OCI-LY7 (cell line): ENCODE measurements around the gene STEAP3. TPM values are rescaled to one million over a fixed set of nuclear protein-coding genes. Genes with fewer than 3 reads are reported as not detected.

ENCODE experiments used
- BruUV-seq: library from RNA; stranded (reverse); fragments of 400-500 nt; replicated peaks from 2 replicates; lab custom pipeline; 2021; lab: Mats Ljungman, UMichigan
- CTCF ChIA-PET: fragments of 300-600 bp; sonication (Branson Sonifier 250); formaldehyde crosslinking; loops from one replicate; lab custom pipeline; 2022; ENCODE audit warnings: antibody characterized with exemption; ENCODE audit not compliant: unreplicated experiment; lab: Charles Lee
- POLR2A ChIA-PET: fragments of 300-600 bp; sonication (Branson Sonifier 250); formaldehyde crosslinking; loops from one replicate; lab custom pipeline; 2022; ENCODE audit warnings: antibody characterized with exemption; lab: Charles Lee
- DNase-seq: peaks from one replicate; pipeline ENCODE4 v3.0.0-alpha.2; 2015; ENCODE audit warnings: low spot score
- H2AFZ ChIP-seq: fragments of 200-600 bp; sonication (generic), shearing (Covaris generic); 2 replicates; pipeline ENCODE4 v1.6.1; 2014; ENCODE audit warnings: mild to moderate bottlenecking, antibody characterized with exemption, low read length, moderate library complexity
- H3K27ac ChIP-seq: fragments of 200-600 bp; sonication (generic); 2 replicates; pipeline ENCODE4 v1.5.1; 2014; ENCODE audit warnings: mixed run types, low read depth, mild to moderate bottlenecking, moderate library complexity, low read length, inconsistent platforms; ENCODE audit not compliant: poor library complexity, severe bottlenecking
- H3K36me3 ChIP-seq: fragments of 200-600 bp; sonication (generic); 2 replicates; pipeline ENCODE4 v1.6.1; 2014; ENCODE audit warnings: mild to moderate bottlenecking, antibody characterized with exemption, low read length, moderate library complexity, mixed read lengths; ENCODE audit not compliant: insufficient read depth
- H3K4me1 ChIP-seq: fragments of 200-600 bp; sonication (generic); 2 replicates; pipeline ENCODE4 v1.5.1; 2014; ENCODE audit warnings: mild to moderate bottlenecking, low read length; ENCODE audit not compliant: insufficient read depth, poor library complexity, severe bottlenecking
- H3K4me2 ChIP-seq: fragments of 200-600 bp; sonication (generic); 2 replicates; pipeline ENCODE4 v1.6.1; 2014; ENCODE audit warnings: mild to moderate bottlenecking, low read length
- H3K4me3 ChIP-seq: fragments of 200-600 bp; sonication (generic); 2 replicates; pipeline ENCODE4 v1.5.1; 2014; ENCODE audit warnings: mild to moderate bottlenecking, low read depth, low read length; ENCODE audit not compliant: poor library complexity, severe bottlenecking
- H3K79me2 ChIP-seq: fragments of 200-600 bp; sonication (generic); 2 replicates; pipeline ENCODE4 v1.6.1; 2016; ENCODE audit warnings: low read depth, mild to moderate bottlenecking, low read length, moderate library complexity, mixed read lengths; ENCODE audit not compliant: insufficient read depth
- H3K9me2 ChIP-seq: fragments of 200-600 bp; sonication (generic); 2 replicates; pipeline ENCODE4 v1.6.1; 2016; ENCODE audit warnings: mild to moderate bottlenecking, low read length, mixed read lengths; ENCODE audit not compliant: insufficient read depth
- H3K9me3 ChIP-seq: fragments of 200-600 bp; sonication (generic); 2 replicates; pipeline ENCODE4 v1.6.1; 2014; ENCODE audit warnings: mild to moderate bottlenecking, mixed run types, low read length, mixed read lengths
- H4K20me1 ChIP-seq: fragments of 200-600 bp; sonication (generic); 2 replicates; pipeline ENCODE4 v1.6.1; 2014; ENCODE audit warnings: mild to moderate bottlenecking, antibody characterized with exemption, low read length, moderate library complexity, mixed read lengths; ENCODE audit not compliant: insufficient read depth
- EZH2phosphoT487 ChIP-seq: fragments of 200-600 bp; sonication (generic); IDR thresholded peaks from 2 replicates; pipeline ENCODE4 v1.6.1; 2018; ENCODE audit warnings: low read depth, borderline replicate concordance, mild to moderate bottlenecking, mixed run types, antibody characterized with exemption, low read length, moderate library complexity, mixed read lengths
- intact Hi-C: fragments of 100-400 bp; cut with micrococcal nuclease; formaldehyde crosslinking; loops from one replicate; pipeline ENCODE4 v1.10.0; 2022; ENCODE audit not compliant: unreplicated experiment
- total RNA-seq, 2 experiments: library from RNA; depleted of rRNA in 1 of 2; stranded (reverse); fragments of >200 nt in 1 of 2; shearing (Covaris generic) in 1 of 2; gene quantifications; 2 replicates each; pipeline ENCODE4 v1.2.3, GENCODE V29; 2014 to 2022
- TF ChIP-seq, protein P1 (sequence below): fragments of 200-600 bp; sonication (generic); conservative IDR thresholded peaks from 2 replicates; pipeline ENCODE4 v1.5.1; 2014; ENCODE audit warnings: mild to moderate bottlenecking, antibody characterized with exemption, low read length, moderate library complexity, mixed read lengths

The STEAP3 gene
- total RNA-seq, 2 experiments from 2014 or later = not detected

DNA sequence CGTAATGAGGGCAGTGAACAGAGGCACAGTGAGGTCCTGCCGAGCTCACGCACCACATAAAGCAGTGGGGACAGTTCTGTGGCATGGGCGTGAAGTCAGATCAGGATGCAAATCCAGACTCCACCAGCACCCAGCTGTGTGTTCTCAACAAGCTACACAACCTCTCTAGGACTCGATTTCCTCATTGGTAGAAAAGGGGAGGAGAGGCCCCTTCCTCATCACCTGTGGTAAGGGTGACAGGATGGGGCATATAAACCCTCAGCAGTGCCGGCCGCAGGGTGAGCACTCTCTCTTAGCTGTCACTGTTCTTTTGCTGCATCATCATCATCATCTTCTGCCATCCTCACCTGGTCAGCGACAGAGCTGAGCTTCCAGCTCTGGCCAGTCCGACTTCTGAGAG is 88.2 kb downstream of the STEAP3 start:
- CTCF ChIA-PET = interaction anchor here (0.6 to 2.7 kb wide), 7 partner anchors 16 to 571 kb away, joined by 3 to 20 read pairs (median 4); no protein-coding TSS in a partner anchor
- peak overlapping the region; percentile 40; the same call in 1 of the 2 replicates for H2AFZ ChIP-seq

More for the DNA sequence above, 88.2 kb downstream of the STEAP3 start:
- peak; percentile 85 for DNase-seq
- Histone ChIP-seq H3K4me3 (peak overlapping the region; percentile 62), H3K27ac (peak overlapping the region; percentile 95), H3K79me2 (peaks cover 6% of the 10 kb centered on the region), H3K4me2 (peak overlapping the region; percentile 62), H3K9me3 (peaks cover 9% of the 10 kb centered on the region; the same call in 1 of the 2 replicates), H3K9me2 (no peaks in the 10 kb centered on the region), H3K4me1 (peaks cover 50% of the 10 kb centered on the region), H4K20me1 (no peaks in the 10 kb centered on the region), H3K36me3 (peaks cover 4% of the 10 kb centered on the region; the same call in 1 of the 2 replicates)
- no TSS peak for BruUV-seq
- POLR2A ChIA-PET = interaction anchor here (0.6 to 5.8 kb wide), 17 partner anchors 10 to 1096 kb away, joined by 3 to 56 read pairs (median 5); partner anchors contain the start of genes C2orf76 and DBI
- intact Hi-C loops = loop anchor here (1.0 to 10.0 kb wide), 6 partner anchors 54 to 1257 kb away; partner anchors contain the start of genes C2orf76 and DBI
- TF ChIP-seq, protein P1, sequence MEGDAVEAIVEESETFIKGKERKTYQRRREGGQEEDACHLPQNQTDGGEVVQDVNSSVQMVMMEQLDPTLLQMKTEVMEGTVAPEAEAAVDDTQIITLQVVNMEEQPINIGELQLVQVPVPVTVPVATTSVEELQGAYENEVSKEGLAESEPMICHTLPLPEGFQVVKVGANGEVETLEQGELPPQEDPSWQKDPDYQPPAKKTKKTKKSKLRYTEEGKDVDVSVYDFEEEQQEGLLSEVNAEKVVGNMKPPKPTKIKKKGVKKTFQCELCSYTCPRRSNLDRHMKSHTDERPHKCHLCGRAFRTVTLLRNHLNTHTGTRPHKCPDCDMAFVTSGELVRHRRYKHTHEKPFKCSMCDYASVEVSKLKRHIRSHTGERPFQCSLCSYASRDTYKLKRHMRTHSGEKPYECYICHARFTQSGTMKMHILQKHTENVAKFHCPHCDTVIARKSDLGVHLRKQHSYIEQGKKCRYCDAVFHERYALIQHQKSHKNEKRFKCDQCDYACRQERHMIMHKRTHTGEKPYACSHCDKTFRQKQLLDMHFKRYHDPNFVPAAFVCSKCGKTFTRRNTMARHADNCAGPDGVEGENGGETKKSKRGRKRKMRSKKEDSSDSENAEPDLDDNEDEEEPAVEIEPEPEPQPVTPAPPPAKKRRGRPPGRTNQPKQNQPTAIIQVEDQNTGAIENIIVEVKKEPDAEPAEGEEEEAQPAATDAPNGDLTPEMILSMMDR = no peak
- TF ChIP-seq EZH2phosphoT487 = no peak

Other genes starting within 250 kb of the STEAP3 start
- gene C1QL2, start 65.1 kb upstream of the STEAP3 start, total RNA-seq (2014; rRNA removed; shearing (Covaris generic)) = not detected in 2 replicates
- gene C1QL2, start 65.1 kb upstream of the STEAP3 start, total RNA-seq (2022) = not detected in 2 replicates
- 14.2 and 15.4 TPM in 2 replicates for gene C2orf76, start 143.0 kb downstream of the STEAP3 start, total RNA-seq (2014; rRNA removed; shearing (Covaris generic))
- 17.7 and 22.5 TPM in 2 replicates for gene C2orf76, start 143.0 kb downstream of the STEAP3 start, total RNA-seq (2022)
- gene DBI, start 143.1 kb downstream of the STEAP3 start, total RNA-seq (2014; rRNA removed; shearing (Covaris generic)) = 293 and 348 TPM in 2 replicates
- gene DBI, start 143.1 kb downstream of the STEAP3 start, total RNA-seq (2022) = 309 and 338 TPM in 2 replicates
- not detected in 2 replicates for gene TMEM37, start 208.0 kb downstream of the STEAP3 start, total RNA-seq (2014; rRNA removed; shearing (Covaris generic))
- gene TMEM37, start 208.0 kb downstream of the STEAP3 start, total RNA-seq (2022) = not detected in 2 replicates